ENCODE data around the gene CCDC85B.
A peak's percentile ranks its signal among the peaks of the same experiment; 100 is the strongest.
"Not testable (repeated sequence)": the region's sequence is repeated elsewhere in the genome, so short reads cannot be mapped to it uniquely, and the experiment has no call there.

The CCDC85B gene

GRCh38 chr11:65887723-65888162, 2.7 kb upstream of the CCDC85B start:
- DNase-seq (ENCODE audit: low read depth in 2 of 2): no peak

DNA sequence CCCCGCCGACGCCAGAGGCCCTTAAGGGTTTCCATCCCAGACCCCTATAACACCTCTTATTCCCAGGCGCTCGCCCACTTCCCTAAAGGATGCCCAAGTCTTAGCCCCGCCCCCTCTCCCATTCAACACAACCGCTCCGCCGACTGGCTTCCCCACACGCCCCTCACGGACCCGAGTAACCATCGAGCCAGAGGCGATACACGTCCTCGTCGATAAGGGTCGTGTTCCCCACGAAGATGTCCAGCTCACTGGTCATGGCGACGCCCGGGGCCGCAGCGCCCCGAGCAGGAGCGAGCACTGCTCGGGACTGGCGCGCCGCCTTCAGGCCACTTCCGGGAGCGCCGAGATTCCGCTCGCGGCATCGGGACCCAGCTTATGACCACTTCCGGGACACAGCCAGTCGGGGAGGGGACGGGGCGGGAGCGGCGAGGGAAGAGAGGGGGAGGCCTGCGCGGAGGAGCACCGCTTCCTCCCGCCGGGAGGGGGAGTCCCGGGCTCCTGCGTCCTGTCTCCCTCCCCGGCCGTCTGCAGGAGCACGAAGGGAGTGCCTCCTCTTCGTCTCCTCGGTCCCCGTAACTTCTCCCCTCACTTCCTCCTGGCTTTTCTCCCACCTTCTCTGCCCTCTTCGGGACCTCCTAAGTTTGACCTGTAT, 2.2 kb upstream of the CCDC85B start, which contains the start of gene FIBP:
Gene FIBP (minus strand): TSS at position 309 of the 652 bp plus-strand sequence. CDS start 53 bp downstream, at position 256.
- peak; percentile 94 for DNase-seq (ENCODE audit: low read depth in 2 of 2)

DNA sequence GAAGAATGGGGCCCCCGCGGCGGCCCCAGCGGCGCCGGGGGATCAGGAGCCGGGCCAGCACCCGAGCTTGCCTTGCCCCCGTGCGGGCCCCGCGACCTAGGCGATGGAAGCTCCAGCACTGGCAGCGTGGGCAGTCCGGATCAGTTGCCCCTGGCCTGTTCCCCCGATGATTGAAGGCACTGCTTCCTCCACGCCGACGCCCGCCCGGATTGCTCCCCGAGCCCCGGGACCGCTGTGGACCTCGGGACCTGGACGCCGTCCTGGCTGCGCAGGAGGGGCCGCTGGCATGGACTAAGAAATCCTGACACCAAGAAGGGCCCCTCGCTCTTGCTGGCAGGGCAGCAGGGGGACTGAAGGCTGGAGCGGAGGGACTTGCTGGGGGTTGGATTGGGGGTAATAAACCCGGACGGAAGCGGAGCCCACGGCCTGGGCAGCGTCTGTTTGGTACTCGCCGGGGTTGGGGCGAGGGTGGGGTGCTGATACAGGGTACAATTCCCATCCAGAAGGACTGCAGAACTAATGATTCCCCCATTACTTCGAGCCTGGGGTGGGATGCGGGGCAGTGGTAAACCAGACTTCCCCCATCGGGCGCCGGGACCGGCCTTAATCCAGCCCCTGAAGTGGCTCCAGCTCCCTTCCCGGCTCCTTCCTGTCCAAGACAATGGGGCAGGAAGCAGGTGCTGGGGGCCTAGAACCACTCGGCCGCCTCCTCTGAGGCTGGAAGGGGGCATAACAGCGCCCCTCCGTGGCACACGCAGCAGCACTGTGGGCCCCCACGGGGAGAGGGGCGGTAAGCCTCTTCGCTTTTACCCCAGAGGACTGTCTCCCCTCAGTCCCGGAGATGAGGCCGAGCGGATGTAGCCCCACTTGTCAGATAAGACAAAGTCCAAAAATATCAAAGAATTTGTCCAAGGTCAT, 1.0 kb downstream of the CCDC85B start:
- DNase-seq (ENCODE audit: low read depth in 2 of 2): no peak

- not testable (repeated sequence) for DNase-seq (ENCODE audit: low read depth in 2 of 2)
These were observed 1.7 kb downstream of the CCDC85B start for GRCh38 chr11:65892137-65892540.

DNA sequence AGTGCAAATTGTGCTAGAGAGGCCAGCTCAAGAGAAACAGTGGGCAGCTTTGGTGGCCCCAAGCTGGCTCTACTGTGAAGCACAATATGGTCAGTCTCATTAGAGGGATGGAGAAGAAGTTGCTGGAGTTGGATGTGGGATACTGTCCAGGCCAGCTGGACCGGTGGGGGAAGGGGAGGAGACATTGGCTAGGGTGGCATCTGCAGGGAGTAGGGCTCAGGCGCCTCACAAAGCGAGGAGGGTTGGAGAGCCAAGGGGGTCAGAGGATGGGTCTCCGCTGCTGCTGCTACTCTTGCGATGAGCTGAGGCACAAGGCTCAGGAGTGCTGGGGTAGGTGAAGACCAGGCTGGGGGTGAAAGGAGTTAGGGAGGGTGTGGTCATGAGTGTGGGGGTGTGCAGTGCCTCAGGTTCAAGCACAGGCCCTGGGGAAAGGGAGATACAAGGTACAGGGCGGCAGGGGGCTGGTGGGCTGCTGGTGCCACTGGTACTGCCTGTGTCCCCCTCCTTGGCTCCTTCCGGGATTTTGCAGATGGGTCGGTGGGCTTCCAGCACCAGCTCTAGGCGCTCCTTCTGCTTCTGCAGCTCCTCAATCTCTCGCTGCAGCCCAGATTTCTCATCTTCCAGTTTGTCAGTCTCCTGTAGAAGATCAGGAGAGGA, 2.3 kb downstream of the CCDC85B start:
- no peak for DNase-seq (ENCODE audit: low read depth in 2 of 2)

DNA sequence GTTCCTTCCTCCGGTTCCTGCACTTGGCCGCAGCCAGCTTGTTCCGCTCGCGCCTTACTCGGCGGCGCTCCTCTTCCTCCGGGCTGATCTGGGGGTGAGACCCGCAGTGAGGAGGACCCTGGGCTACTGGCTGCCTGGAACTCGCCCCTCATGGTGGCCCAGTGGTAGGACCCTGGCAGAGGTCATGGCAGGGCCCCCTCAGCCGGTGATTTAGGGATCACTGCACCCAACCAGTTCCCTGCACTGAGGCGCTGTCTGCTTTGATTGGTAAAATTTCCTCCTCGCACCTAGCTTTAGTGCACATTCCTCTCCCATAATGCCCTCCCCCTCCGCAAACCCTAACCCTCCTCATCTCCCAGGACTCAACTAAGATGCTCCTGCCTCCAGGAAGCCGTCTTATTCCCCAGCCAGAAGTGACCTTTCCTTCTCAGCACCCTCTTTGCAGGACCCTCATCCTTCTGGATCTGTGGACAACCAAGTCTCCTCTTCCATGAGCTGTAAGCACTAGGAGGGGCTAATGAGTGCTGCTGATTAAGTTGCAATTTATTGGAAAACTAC, 3.6 kb downstream of the CCDC85B start:
- no peak for DNase-seq (ENCODE audit: low read depth in 2 of 2)

DNA sequence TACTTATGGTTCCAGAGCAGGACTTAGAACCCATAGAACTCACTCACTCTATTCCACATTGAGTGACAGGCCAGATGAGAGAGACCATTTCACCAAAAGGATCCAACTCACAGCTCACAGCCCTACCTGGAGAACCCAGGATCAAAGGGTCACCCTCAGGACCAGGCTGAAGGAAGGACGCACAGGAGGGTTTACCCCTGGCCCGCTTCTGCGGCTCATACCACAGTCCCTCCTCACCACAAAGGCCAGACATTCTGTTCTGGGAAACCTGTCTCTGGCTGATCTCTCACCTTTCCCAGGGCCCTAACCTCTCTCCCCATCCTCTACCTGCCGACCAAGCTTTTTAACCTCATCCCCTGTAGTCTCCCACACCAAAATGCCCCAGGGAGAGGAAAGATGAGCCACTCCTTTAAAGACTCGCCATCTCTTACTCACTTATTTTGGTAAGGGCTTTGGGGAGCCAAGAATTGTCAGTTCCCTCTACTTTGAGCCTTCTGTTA, 5.1 kb downstream of the CCDC85B start:
- no peak for DNase-seq (ENCODE audit: low read depth in 2 of 2)

- DNase-seq (ENCODE audit: low read depth in 2 of 2): no peak
These were observed 5.8 kb downstream of the CCDC85B start for GRCh38 chr11:65896034-65896999.

- no peak for DNase-seq (ENCODE audit: low read depth in 2 of 2)
These were observed 6.6 kb downstream of the CCDC85B start for GRCh38 chr11:65897020-65897471.

GRCh38 chr11:65898656-65899355, 8.3 kb downstream of the CCDC85B start:
- DNase-seq (ENCODE audit: low read depth in 2 of 2): no peak

- DNase-seq (ENCODE audit: low read depth in 2 of 2): peak; percentile 64 to 74
These were observed 9.1 kb downstream of the CCDC85B start for GRCh38 chr11:65899356-65900124.

DNA sequence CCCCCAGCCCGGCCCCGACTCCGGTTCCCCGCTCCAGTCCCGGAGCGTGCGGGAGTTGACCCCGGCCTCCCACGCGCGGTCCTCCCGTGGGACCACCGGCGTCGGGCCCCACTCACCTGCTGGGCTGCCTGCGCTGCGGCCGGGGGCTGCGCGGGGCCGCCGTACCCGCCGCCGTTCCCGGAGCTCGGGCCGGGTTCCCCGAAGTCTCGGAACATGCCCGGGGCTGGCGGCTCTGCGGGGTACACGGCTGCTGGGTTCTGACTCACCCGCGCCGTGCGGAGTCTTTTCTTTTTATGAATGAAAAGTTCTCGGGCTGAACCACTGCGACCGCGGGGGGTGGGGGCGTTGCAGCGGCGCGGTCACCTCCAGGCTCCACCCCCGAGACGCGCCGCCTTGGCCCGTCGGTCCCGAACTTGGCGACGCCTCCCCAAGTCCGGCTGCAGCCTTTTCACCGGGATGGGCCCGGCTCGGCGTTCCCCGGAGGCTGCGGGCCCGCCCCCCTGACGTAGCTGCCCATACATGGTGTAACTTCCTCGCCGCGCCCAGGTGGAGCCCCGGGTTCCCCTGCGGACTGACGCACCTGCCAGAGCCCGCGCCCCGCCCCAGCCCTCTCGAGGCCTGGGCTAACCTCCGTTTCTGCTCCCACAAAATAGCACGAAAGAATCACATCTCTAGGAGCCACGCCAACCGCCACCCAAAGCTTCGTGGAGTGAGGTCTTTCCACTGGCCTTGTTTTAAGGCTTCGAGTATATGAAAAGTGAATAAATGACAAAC, 9.8 kb downstream of the CCDC85B start, which contains the start of gene FOSL1:
Gene FOSL1 (minus strand): TSS at position 264 of the 774 bp plus-strand sequence. CDS start 49 bp downstream, at position 215.
- peak; percentile 90 to 95 for DNase-seq (ENCODE audit: low read depth in 2 of 2)

DNA sequence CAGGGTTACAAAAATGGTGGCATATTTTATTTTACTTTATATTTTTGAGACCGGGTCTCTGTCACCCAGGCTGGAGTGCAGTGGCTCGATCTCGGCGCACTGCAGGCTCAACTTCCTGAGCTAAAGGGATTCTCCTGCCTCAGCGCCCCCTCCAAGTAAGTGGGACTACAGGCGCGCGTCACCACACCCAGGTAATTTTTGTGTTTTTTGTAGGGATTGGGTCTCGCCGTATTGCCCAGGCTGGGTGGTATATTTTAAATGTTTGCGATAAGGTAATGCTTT, 10.4 kb downstream of the CCDC85B start:
- DNase-seq (ENCODE audit: low read depth in 2 of 2): no peak

GRCh38 chr11:65903068-65903481, 12.6 kb downstream of the CCDC85B start:
- no peak for DNase-seq (ENCODE audit: low read depth in 2 of 2)

DNA sequence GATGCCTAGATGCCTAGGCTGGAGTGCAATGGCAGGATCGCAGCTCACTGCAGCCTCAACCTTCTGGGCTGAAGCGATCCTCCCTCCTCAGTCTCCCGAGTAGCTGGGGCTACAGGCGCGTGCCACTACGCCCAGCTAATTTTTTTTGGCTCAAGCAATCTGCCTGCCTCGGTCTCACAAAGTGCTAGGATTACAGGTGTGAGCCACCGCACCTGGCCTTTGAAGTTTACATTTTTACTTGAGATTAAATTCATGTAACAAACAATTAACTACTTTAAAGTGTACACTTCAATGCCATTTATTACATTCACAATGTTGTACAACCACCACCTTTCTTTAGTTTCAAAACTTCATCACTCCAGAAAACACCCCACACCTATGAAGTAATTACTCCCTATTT, 13.2 kb downstream of the CCDC85B start:
- DNase-seq (ENCODE audit: low read depth in 2 of 2): no peak

DNA sequence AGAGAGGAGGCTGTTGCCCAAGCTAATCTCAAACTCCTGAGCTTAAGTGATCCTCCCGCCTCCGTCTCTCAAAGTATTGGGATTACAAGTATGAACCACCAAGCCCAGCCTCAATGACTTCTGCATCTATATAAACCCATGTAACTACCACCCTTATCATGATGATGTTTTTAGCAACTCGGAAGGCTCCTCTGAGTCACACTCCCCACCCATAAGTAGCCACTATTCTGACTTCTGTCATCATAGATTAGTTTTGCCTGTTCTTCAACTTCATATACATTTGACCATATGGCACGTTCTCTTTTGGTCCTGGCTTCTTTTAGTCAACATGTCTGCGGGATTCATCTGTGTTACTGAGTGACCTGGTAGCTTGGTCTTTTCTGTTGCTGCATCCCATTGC, 16.1 kb downstream of the CCDC85B start:
- no peak for DNase-seq (ENCODE audit: low read depth in 2 of 2)

DNA sequence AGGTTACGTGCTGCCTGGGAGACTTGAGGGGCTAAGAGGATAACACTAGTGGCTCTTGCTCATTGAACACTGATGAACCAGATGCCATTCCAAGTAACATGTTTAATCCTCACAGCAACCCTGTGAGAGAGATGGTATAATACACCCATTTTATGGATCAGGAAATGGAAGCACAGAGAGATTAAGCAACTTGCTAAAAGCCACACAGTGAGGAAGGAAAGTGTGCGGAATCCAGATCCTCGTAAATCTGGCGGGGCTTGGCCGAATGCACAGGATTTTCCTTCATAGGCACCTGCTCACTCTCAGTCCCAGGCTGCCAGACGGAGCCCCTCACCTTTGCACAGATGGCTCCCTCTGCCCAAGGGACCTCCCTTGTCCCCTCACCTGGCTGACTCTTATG, 17.4 kb downstream of the CCDC85B start:
- DNase-seq (ENCODE audit: low read depth in 2 of 2): no peak
